Measurements from ENCODE around the gene WDR75.
A peak's percentile ranks its signal among the peaks of the same experiment; 100 is the strongest.
"Not testable (repeated sequence)": the region's sequence is repeated elsewhere in the genome, so short reads cannot be mapped to it uniquely, and the experiment has no call there.

WDR75 gene

DNA sequence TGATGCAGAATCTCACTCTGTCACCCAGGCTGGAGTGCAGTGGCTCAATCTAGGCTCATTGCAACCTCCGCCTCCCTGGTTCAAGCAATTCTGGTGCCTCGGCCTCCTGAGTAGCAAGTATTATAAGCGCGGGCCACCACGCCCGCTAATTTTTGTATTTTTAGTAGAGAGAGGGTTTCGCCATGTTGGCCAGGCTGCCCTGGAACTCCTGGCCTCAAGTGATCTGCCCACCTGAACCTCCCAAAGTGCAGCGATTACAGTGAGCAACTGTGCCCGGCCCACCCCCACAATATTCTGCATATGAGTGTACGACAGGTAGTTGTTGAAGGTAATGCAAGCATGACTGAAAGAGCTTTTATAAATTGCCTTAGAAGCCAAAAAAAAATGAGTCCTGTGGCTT lies 1.2 kb downstream of the WDR75 start:
- no peak for DNase-seq

GRCh38 chr2:189444322-189444721 lies 3.0 kb downstream of the WDR75 start:
- DNase-seq, result peak; percentile 9 to 23

GRCh38 chr2:189446780-189447179 lies 5.5 kb downstream of the WDR75 start:
- no peak for DNase-seq

DNA sequence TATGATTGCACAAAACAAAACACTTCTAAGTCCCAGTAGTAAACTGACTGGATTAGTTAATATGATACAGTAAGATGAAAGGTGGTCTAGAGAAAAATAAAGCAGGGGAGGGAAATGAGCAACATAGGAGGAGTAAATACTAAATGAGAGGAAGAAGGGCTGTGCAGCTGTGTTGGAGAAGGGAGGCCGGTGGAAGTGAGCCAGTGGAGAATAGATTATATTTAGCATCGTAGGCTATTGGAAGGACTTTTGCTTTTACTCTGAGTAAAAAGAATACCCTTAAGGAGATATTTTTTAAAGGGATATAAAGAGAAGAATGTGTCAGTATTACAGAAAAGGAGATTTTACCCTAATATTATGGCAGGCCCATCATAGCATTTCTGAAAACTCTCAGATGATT lies 12.7 kb downstream of the WDR75 start:
- DNase-seq, result no peak

- no peak for DNase-seq
These were observed 23.8 kb downstream of the WDR75 start for GRCh38 chr2:189465076-189465475.

DNA sequence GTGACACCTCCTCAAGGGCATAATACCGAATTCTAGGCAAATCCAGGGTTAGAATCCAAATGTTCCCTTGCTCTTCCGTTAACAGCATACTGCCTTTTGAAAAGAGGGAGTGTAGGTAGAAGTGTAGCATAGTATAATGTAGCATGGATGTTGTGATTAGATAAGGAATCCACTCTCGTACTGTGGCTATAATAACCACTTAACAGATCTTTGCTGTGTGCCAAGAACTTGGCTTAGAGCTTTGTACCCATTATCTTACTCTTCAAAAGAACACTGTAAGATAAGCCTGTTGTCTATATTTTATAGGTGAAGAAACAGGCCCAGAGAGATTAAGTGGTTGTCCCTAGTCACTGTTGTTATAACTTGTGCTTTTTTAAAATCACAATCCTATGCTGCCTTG lies 24.2 kb downstream of the WDR75 start:
- DNase-seq, result no peak

DNA sequence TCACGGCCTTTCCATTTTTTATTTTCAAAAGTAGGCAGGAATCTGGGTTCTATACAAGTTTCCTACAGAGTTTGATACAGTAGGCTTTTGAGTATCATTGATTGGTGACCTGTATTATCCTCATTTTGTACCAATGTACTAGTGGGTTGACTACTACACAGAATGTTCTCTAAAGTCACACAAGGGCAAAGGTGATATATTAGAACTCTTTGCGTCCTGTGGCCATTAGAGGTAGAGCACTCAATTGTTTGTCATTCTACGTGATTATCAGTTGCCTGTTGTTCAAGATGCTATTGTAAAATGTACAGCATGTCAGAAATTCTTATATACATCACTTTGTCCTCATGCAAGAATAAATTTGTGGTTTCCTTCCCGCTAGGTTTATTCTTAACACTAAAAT lies 24.8 kb downstream of the WDR75 start:
- peak in 1 of 2 experiments; percentile 14 for DNase-seq

- DNase-seq, result peak; percentile 73 to 90
These were observed 25.4 kb downstream of the WDR75 start for GRCh38 chr2:189466656-189467055.

GRCh38 chr2:189467160-189467559 lies 25.9 kb downstream of the WDR75 start:
- DNase-seq, result no peak

GRCh38 chr2:189467593-189467992 lies 26.3 kb downstream of the WDR75 start:
- no peak for DNase-seq

GRCh38 chr2:189474526-189474925 lies 33.3 kb downstream of the WDR75 start:
- DNase-seq, result no peak

DNA sequence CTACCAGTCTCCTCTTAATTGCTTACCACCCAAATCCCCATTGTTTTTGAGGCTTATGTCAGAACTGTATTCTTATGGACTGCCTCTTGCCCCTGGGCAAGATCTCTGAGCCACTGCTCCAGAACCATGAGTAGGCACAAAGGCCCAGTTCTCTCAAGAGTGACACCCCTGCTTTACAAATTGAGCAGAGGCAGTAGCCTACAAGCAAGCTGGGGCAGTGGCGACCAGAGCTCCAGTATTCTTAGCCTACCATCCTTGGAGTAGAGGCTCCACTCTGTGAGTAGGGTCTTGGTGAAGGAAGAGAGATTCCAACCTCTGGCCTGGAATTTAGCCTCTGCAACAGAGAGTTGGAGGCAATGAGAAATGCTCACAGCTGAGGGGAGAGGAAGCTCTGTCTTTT lies 36.5 kb downstream of the WDR75 start:
- DNase-seq, result no peak

DNA sequence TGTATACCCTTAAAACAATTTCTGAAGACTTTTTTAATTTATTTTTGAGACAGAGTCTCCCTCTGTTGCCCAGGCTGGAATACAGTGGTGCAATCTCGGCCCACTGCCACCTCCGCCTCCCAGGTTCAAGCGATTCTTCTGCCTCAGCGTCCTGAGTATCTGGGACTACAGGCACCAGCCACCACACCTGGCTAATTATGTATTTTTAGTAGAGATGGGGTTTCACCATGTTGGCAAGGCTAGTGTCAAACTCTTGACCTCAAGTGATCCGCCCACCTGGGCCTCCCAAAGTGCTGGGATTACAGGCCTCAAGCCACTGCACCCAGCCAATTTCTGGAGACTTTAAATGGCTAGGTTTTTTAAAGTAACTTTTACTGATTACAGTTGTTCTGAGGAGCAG lies 37.0 kb downstream of the WDR75 start:
- DNase-seq, result not testable (repeated sequence)

- no peak for DNase-seq
These were observed 39.8 kb downstream of the WDR75 start for GRCh38 chr2:189481071-189481470.

GRCh38 chr2:189483571-189483970 lies 42.3 kb downstream of the WDR75 start:
- DNase-seq, result no peak

DNA sequence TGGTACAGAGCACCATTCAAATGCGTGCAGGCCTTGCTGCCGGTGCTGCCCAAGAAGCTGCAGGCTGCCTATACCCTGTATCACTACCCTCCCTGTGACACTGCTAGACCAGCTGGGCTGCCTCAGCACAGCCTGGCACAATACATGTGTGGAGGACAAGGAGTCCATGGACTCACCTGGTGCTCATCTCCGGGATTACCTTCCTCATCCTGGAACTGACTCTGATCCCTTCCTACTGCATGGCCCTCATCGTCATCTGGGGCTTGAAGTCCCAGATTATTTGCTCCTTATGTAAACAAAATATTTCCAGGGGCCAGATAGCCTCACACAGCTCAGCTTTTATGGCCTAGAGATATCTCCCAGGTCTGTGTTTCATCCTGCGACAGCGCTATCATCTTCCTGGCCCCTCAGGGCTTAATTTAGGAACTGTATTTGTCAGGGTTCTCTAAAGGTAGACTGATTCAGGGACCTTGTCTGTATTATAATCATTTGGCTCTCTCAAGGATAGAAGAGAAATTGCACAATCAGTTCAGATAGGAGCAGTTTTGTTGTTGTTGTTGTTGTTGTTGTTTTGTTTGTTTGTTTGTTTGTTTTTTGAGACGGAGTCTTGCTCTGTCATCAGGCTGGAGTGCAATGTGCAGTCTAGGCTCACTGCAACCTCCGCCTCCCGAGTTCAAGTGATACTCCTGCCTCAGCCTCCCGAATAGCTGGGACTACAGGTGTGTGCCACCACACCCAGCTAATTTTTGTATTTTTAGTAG lies 42.9 kb downstream of the WDR75 start:
- no peak for DNase-seq

DNA sequence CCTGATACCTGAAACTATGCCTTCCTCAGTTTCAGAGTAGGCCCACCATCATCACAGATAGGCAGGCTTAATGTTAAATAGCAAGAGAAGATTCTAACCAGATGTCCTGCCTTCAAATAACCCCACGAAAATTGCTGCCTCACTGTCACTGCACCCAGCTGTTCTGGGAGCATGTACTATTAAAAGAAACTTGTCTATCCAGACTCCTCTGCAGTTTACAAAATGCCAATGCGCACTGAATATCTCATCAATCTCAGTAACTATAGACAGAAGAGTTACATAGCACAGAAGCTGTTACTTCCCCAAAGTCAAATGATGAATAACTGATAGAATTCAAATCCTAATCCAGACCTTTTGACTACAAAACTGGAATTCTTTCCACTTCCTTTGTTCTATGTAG lies 43.9 kb downstream of the WDR75 start:
- DNase-seq, result no peak

GRCh38 chr2:189486237-189486770 lies 45.0 kb downstream of the WDR75 start:
- no peak for DNase-seq

GRCh38 chr2:189487283-189488007 lies 46.2 kb downstream of the WDR75 start:
- DNase-seq, result no peak

DNA sequence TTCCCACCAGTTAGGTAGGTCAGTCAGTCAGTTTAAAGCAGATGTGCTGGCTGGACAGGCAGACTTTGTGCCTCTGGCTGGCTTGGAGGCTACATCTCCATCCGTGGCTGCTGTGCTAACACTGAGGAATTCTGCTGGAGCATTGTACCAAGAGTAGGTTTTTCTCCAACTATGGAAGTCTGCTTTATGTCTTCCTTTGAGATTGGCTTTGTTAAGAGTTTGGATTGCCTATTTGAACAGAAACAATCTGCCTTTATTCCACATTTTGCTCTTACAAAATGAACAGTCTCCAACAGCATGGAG lies 46.7 kb downstream of the WDR75 start:
- DNase-seq, result no peak

DNA sequence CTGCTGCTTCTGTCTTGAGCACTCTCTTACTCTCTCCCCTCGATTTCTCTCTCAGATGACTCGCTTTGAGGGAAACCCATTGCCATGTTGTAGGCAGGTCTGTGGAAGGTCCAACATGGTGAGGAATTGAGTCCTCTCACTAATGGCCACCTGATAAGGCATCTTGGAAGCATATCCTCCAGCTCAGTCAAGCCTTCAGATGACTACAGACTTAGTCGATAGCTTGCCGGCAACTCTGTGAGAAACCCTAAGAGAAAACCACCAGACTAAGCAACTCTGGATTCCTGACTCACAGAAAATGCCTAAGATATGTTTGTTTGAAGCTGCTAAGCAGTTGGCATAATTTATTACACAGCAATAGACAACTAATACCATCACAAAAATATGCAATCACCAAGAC lies 51.2 kb downstream of the WDR75 start:
- DNase-seq, result no peak

DNA sequence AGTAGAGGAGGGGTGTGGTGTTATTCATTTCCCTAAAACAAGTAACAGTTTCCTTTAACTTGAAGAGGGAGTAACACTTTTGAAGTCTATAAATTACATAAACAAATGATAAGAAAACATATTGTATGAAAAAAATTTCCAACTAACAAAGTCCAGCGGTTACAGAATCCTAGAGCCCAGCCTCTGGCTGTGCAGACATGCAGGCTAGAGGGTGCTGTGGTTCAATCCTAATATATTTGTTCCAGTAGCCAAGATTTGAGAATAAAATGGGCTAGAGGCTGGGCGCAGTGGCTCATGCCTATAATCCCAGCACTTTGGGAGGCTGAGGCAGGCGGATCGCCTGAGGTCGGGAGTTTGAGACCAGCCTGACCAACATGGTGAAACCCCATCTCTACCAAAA lies 56.9 kb downstream of the WDR75 start:
- no peak for DNase-seq

DNA sequence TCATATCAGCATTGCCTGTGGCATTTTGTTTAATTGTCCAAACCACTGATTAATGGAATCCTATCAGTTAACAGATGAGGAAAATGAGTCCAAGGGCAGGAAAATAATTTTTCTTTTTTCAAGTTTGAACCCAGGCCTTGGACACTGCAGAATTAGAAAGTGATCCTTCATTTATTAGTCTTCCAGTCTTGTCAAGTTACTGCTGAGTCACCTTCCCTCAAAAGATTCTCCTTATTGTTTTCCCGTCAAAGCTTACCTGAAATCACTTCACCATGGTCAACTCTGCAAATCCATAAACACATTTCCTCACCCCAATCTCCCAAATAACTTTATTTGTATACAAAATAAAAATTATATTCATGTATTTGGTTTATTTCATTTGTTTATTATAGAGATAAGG lies 57.9 kb downstream of the WDR75 start:
- DNase-seq, result no peak

DNA sequence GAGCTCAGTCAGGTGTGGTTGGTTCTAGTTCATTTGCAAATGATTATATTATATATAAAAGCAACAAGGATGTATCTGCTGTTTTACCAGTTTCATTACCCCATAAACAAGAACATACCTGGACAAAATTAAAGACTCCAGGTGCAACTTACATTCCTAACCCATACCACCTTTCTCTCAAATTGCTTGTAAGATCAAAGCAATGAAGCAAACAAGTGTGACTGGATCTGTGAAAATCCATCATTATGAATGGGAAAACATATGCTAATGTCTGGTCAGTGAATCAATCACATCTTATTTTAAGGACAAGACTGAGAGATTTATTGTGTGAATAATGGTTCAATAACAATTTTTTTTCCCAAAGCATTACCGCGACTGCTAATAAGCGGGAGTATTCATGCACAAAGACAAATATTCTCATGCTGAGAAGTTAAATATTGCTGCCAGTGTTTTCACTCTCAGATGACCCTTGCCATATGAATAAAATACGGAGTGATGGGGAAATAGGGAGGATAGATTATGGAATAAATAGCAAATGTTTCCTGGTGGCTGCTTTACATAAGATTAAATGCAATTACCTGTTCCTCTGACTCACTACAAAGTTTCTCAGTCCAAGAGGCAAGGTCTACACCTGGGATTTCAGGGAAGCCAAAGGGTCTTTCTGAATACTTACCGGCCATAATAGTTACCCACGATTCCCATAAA lies 59.3 kb downstream of the WDR75 start:
- DNase-seq, result no peak
